Suppressor macrophage (primary cell): ENCODE data around the gene KLC3.

Source experiments
- DNase-seq, 4 experiments: peaks; one replicate each; pipeline ENCODE4 v3.0.0-alpha.2; 2020 to 2022

Gene KLC3

GRCh38 chr19:45380107-45380506 lies 39.6 kb downstream of the KLC3 start:
- no peak for DNase-seq

- DNase-seq, result no peak
These were observed 41.9 kb downstream of the KLC3 start for GRCh38 chr19:45382426-45382825.

- DNase-seq, result no peak
These were observed 45.1 kb downstream of the KLC3 start for GRCh38 chr19:45385392-45386221.

- DNase-seq, result peak in 3 of 4 experiments; percentile 28 to 37 (median 31)
These were observed 50.8 kb downstream of the KLC3 start for GRCh38 chr19:45391346-45391745.

GRCh38 chr19:45391871-45392665 lies 51.5 kb downstream of the KLC3 start:
- DNase-seq, result no peak

- peak in 2 of 4 experiments; percentile 19 to 47 for DNase-seq
These were observed 55.5 kb downstream of the KLC3 start for GRCh38 chr19:45395821-45396617.

GRCh38 chr19:45400192-45400591 lies 59.6 kb downstream of the KLC3 start:
- DNase-seq, result no peak
